HCT116 (cell line): Measurements from ENCODE around the gene GPRIN2. TPM values are rescaled to one million over a fixed set of nuclear protein-coding genes. Genes with fewer than 3 reads are reported as not detected.

ENCODE experiments used
- ATAC-seq: fragments of 200-7000 bp; cut with Tn5 transposase; 2 replicates; pipeline ENCODE4 v1.9.1; 2020; ENCODE audit warnings: mild to moderate bottlenecking, moderate library complexity
- BruUV-seq: library from RNA; stranded (reverse); fragments of 400-500 nt; replicated peaks from 2 replicates; lab custom pipeline; 2021; lab: Mats Ljungman, UMichigan
- CTCF ChIA-PET: fragments of 300-600 bp; sonication (Branson Sonifier 250); formaldehyde crosslinking; loops from one replicate; lab custom pipeline; 2021; ENCODE audit warnings: antibody characterized with exemption; lab: Charles Lee
- POLR2A ChIA-PET: fragments of 300-600, 350-600 bp; sonication (Branson Sonifier 250); formaldehyde crosslinking; loops from one replicate; lab custom pipeline; 2021; ENCODE audit warnings: antibody characterized with exemption; lab: Charles Lee
- RAD21 ChIA-PET, 2 experiments: fragments of 300-600 bp; sonication (Branson Sonifier 250); formaldehyde crosslinking; loops; one replicate each; lab custom pipeline; 2023; ENCODE audit warnings: low total read pairs in 2 of 2; ENCODE audit not compliant: uncharacterized antibody in 2 of 2, unreplicated experiment in 2 of 2, low non-redundant PET in 1 of 2; lab: Charles Lee
- DNase-seq: peaks from one replicate; pipeline ENCODE4 v3.0.0-alpha.2; 2010; ENCODE audit warnings: low read depth, low spot score
- H2AFZ ChIP-seq: fragments of 200-600 bp; shearing (Covaris generic), sonication (generic); 2 replicates; pipeline ENCODE4 v1.6.1; 2017; ENCODE audit warnings: low read depth, mixed run types, mixed read lengths, antibody characterized with exemption, low read length; ENCODE audit not compliant: poor library complexity, severe bottlenecking
- H3K27ac ChIP-seq: 2 replicates; pipeline ENCODE4 v1.5.1; 2012; ENCODE audit warnings: low read depth, low read length
- H3K27me3 ChIP-seq: fragments of 200-600 bp; sonication (generic); 2 replicates; pipeline ENCODE4 v1.6.1; 2016; ENCODE audit warnings: mixed run types, low read length, mixed read lengths; ENCODE audit not compliant: insufficient read depth
- H3K36me3 ChIP-seq, 2 experiments: fragments of 200-500 bp in 1 of 2; fragments of 200-600 bp in 1 of 2; sonication (Bioruptor generic) in 1 of 2; sonication (generic) in 1 of 2; 2 replicates each; pipeline versions ENCODE4 v1.5.1 to v1.6.1; 2014 to 2016; ENCODE audit warnings: low read length in 2 of 2, inconsistent platforms in 1 of 2, mixed read lengths in 1 of 2, mixed run types in 1 of 2; ENCODE audit not compliant: insufficient read depth in 2 of 2, control insufficient read depth in 1 of 2
- H3K4me1 ChIP-seq, 2 experiments: fragments of 200-600 bp in 1 of 2; sonication (generic) in 1 of 2; 2 replicates each; pipeline versions ENCODE4 v1.5.1 to v1.6.1; 2012 to 2017; ENCODE audit warnings: low read length in 2 of 2, inconsistent platforms in 1 of 2, mild to moderate bottlenecking in 1 of 2, mixed read lengths in 1 of 2, mixed run types in 1 of 2, moderate library complexity in 1 of 2; ENCODE audit not compliant: insufficient read depth in 2 of 2, control insufficient read depth in 1 of 2
- H3K4me2 ChIP-seq: fragments of 200-600 bp; sonication (generic); 2 replicates; pipeline ENCODE4 v1.6.1; 2017; ENCODE audit warnings: mixed run types, low read length, mixed read lengths
- H3K4me3 ChIP-seq, 2 experiments: fragments of 200-600 bp in 1 of 2; sonication (generic) in 1 of 2; replicated peaks in 1 of 2; 2 replicates each; pipeline ENCODE4 v1.5.1; 2011 to 2016; ENCODE audit warnings: low read length in 2 of 2, control low read depth in 1 of 2, low read depth in 1 of 2, mild to moderate bottlenecking in 1 of 2, mixed read lengths in 1 of 2, mixed run types in 1 of 2
- H3K79me2 ChIP-seq: fragments of 200-600 bp; sonication (generic); 2 replicates; pipeline ENCODE4 v1.6.1; 2017; ENCODE audit warnings: mild to moderate bottlenecking, mixed run types, low read length, moderate library complexity, mixed read lengths; ENCODE audit not compliant: insufficient read depth
- H3K9ac ChIP-seq: fragments of 200-600 bp; sonication (generic); 2 replicates; pipeline ENCODE4 v1.6.1; 2016; ENCODE audit warnings: low read length, mixed read lengths
- H3K9me2 ChIP-seq: fragments of 200-600 bp; sonication (generic), shearing (Covaris generic); 2 replicates; pipeline ENCODE4 v1.6.1; 2017; ENCODE audit warnings: mixed run types, mild to moderate bottlenecking, moderate library complexity; ENCODE audit not compliant: insufficient read depth
- H3K9me3 ChIP-seq, 2 experiments: fragments of 200-500 bp in 1 of 2; fragments of 200-600 bp in 1 of 2; sonication (Bioruptor generic) in 1 of 2; sonication (generic) in 1 of 2; 2 replicates each; pipeline ENCODE4 v1.6.1; 2014 to 2017; ENCODE audit warnings: low read length in 2 of 2, mixed read lengths in 2 of 2, inconsistent platforms in 1 of 2, low read depth in 1 of 2, mild to moderate bottlenecking in 1 of 2, mixed run types in 1 of 2, moderate library complexity in 1 of 2; ENCODE audit not compliant: control insufficient read depth in 1 of 2, insufficient read depth in 1 of 2
- H4K20me1 ChIP-seq: fragments of 200-600 bp; sonication (generic), shearing (Covaris generic); 2 replicates; pipeline ENCODE4 v1.6.1; 2017; ENCODE audit warnings: mixed run types, mild to moderate bottlenecking, moderate library complexity; ENCODE audit not compliant: insufficient read depth
- CBX3 ChIP-seq: IDR thresholded peaks from 2 replicates; pipeline ENCODE4 v1.6.1; 2012; ENCODE audit warnings: low read depth
- CTCF ChIP-seq, 3 experiments: fragments of 200-600 bp in 1 of 3; sonication (generic) in 1 of 3; IDR thresholded peaks in 2 of 3; conservative IDR thresholded peaks in 1 of 3; 2 replicates each; pipeline ENCODE4 v1.5.1; 2012 to 2017; ENCODE audit warnings: low read depth in 2 of 3, low read length in 2 of 3, antibody characterized with exemption in 1 of 3, borderline replicate concordance in 1 of 3, control low read depth in 1 of 3, mild to moderate bottlenecking in 1 of 3, mixed read lengths in 1 of 3, mixed run types in 1 of 3, moderate library complexity in 1 of 3; ENCODE audit not compliant: insufficient read depth in 1 of 3
- EZH2phosphoT487 ChIP-seq: fragments of 200-600 bp; IDR thresholded peaks from 2 replicates; pipeline ENCODE4 v1.6.1; 2018; ENCODE audit warnings: antibody characterized with exemption, borderline replicate concordance
- RAD21 ChIP-seq: IDR thresholded peaks from 2 replicates; pipeline ENCODE4 v1.6.1; 2012; ENCODE audit warnings: low read depth, mild to moderate bottlenecking
- SIN3A ChIP-seq: IDR thresholded peaks from 2 replicates; pipeline ENCODE4 v1.6.1; 2012; ENCODE audit warnings: low read depth
- intact Hi-C: fragments of 100-400 bp; cut with micrococcal nuclease; formaldehyde crosslinking; loops from 2 replicates; pipeline ENCODE4 v1.10.0; 2022
- total RNA-seq: library from RNA; stranded (reverse); gene quantifications from one replicate; pipeline ENCODE4 v1.2.1, GENCODE V29; 2021; ENCODE audit not compliant: unreplicated experiment

The GPRIN2 gene
- total RNA-seq, 1 experiment from 2014 or later: 1.7 TPM

- intact Hi-C loops: no loop called here
- no peak for TF ChIP-seq SIN3A
- TF ChIP-seq CTCF (IDR thresholded peaks at IDR 0.05 in 2 of 3, conservative IDR thresholded peaks at IDR 0.05 in 1 of 3; ENCODE audit: borderline replicate concordance in 1 of 3, insufficient read depth in 1 of 3, low read depth in 2 of 3, low read length in 2 of 3): peak in 1 of 3 experiments; percentile 22; a peak in 2 of 6 replicates
- no peak for ATAC-seq
- Histone ChIP-seq H2AFZ (no peak overlapping the region), H3K4me1 (no peaks in the 10 kb centered on the region), H3K9me3 (no peaks in the 10 kb centered on the region), H3K79me2 (no peaks in the 10 kb centered on the region), H3K27ac (no peak overlapping the region), H3K9me2 (no peaks in the 10 kb centered on the region), H3K4me2 (no peak overlapping the region), H3K4me3 (no peak overlapping the region), H4K20me1 (no peaks in the 10 kb centered on the region), H3K27me3 (no peaks in the 10 kb centered on the region), H3K9ac (no peak overlapping the region), H3K36me3 (no peaks in the 10 kb centered on the region)
- BruUV-seq: no TSS peak
- ChIA-PET CTCF (no interaction called here), POLR2A (no interaction called here), RAD21 (no interaction called here)
- DNase-seq: no peak
Measured at GRCh38 chr10:46549171-46550075, 7.0 kb downstream of the GPRIN2 start.

- H2AFZ ChIP-seq: no peak overlapping the region
- no peak overlapping the region for H3K9ac ChIP-seq
- H3K4me1 ChIP-seq: no peaks in the 10 kb centered on the region
- H3K36me3 ChIP-seq: no peaks in the 10 kb centered on the region
- no peaks in the 10 kb centered on the region for H4K20me1 ChIP-seq
- H3K4me2 ChIP-seq: no peak overlapping the region
- no peaks in the 10 kb centered on the region for H3K9me2 ChIP-seq
- intact Hi-C loops: no loop called here
- H3K79me2 ChIP-seq: no peaks in the 10 kb centered on the region
- DNase-seq (no peak), ATAC-seq (no peak)
- ChIA-PET RAD21 (no interaction called here), CTCF (no interaction called here), POLR2A (no interaction called here)
- no peak for TF ChIP-seq EZH2phosphoT487
- TF ChIP-seq RAD21: no peak
- TF ChIP-seq CBX3: no peak
- no peak for TF ChIP-seq CTCF (IDR thresholded peaks at IDR 0.05 in 2 of 3, conservative IDR thresholded peaks at IDR 0.05 in 1 of 3; ENCODE audit: borderline replicate concordance in 1 of 3, insufficient read depth in 1 of 3, low read depth in 2 of 3, low read length in 2 of 3)
- no TSS peak for BruUV-seq
- H3K4me3 ChIP-seq: no peak overlapping the region
- no peaks in the 10 kb centered on the region for H3K9me3 ChIP-seq
- H3K27me3 ChIP-seq: no peaks in the 10 kb centered on the region
- H3K27ac ChIP-seq: no peak overlapping the region
Measured at GRCh38 chr10:46548498-46549090, 7.9 kb downstream of the GPRIN2 start.
